GM12878 (cell line): ENCODE measurements around the gene ANO2. TPM values are rescaled to one million over a fixed set of nuclear protein-coding genes. Genes with fewer than 3 reads are reported as not detected.
A peak's percentile ranks its signal among the peaks of the same experiment; 100 is the strongest.

Experiments
- ATAC-seq: fragments of 200-7000 bp; cut with Tn5 transposase; 3 replicates; pipeline ENCODE4 v1.9.1; 2020; ENCODE audit warnings: mild to moderate bottlenecking, moderate library complexity
- BruUV-seq: library from RNA; stranded (reverse); fragments of 400-500 nt; replicated peaks from 2 replicates; lab custom pipeline; 2021; lab: Mats Ljungman, UMichigan
- CTCF ChIA-PET: fragments of 300-600 bp; sonication (Branson Sonifier 250); formaldehyde crosslinking; extraction: SDS; loops from one replicate; lab custom pipeline; 2021; ENCODE audit warnings: inconsistent platforms; lab: Yijun Ruan, JAX
- POLR2A ChIA-PET: fragments of 350-600 bp; formaldehyde crosslinking; extraction: SDS; loops from one replicate; lab custom pipeline; 2021; ENCODE audit warnings: inconsistent platforms; lab: Charles Lee
- RAD21 ChIA-PET: fragments of 300-600 bp; sonication (Branson Sonifier 250); formaldehyde crosslinking; loops from one replicate; lab custom pipeline; 2023; ENCODE audit warnings: antibody characterized with exemption; ENCODE audit not compliant: unreplicated experiment; lab: Charles Lee
- SMC1A ChIA-PET: fragments of 300-600 bp; sonication (Branson Sonifier 250); formaldehyde crosslinking; loops from one replicate; lab custom pipeline; 2023; ENCODE audit not compliant: unreplicated experiment, uncharacterized antibody; lab: Charles Lee
- DNase-seq: peaks from one replicate; pipeline ENCODE4 v3.0.0-alpha.2; 2011; ENCODE audit warnings: low read depth, low spot score
- FAIRE-seq: peaks from 3 replicates; lab custom pipeline; 2011; peaks lifted over from hg19 to GRCh38; lab: Jason Lieb, UNC
- H2AFZ ChIP-seq: 2 replicates; pipeline ENCODE4 v1.6.0; 2011; ENCODE audit warnings: low read depth, low read length, control low read depth; ENCODE audit not compliant: control insufficient read depth
- H3K27ac ChIP-seq: 2 replicates; pipeline ENCODE4 v1.5.1; 2011; ENCODE audit warnings: control low read depth; ENCODE audit not compliant: control insufficient read depth, insufficient read depth
- H3K27me3 ChIP-seq, 2 experiments: replicated peaks in 1 of 2; 2 replicates each; pipeline versions ENCODE4 v1.6.0 to v1.6.1; 2011; ENCODE audit warnings: low read length in 1 of 2; ENCODE audit not compliant: control insufficient read depth in 2 of 2, insufficient read depth in 2 of 2
- H3K36me3 ChIP-seq, 2 experiments: 2 replicates each; pipeline ENCODE4 v1.5.1; 2011; ENCODE audit warnings: low read length in 1 of 2; ENCODE audit not compliant: control insufficient read depth in 2 of 2, insufficient read depth in 2 of 2
- H3K4me1 ChIP-seq: 2 replicates; pipeline ENCODE4 v1.6.1; 2011; ENCODE audit warnings: mild to moderate bottlenecking, low read length, moderate library complexity, mixed read lengths; ENCODE audit not compliant: control insufficient read depth, insufficient read depth
- H3K4me2 ChIP-seq: 2 replicates; pipeline ENCODE4 v1.6.0; 2011; ENCODE audit warnings: control low read depth; ENCODE audit not compliant: control insufficient read depth, insufficient read depth
- H3K4me3 ChIP-seq: fragments of 200-600 bp; sonication (generic); 2 replicates; pipeline ENCODE4 v1.5.1; 2016
- H3K79me2 ChIP-seq: 2 replicates; pipeline ENCODE4 v1.6.0; 2011; ENCODE audit warnings: low read length; ENCODE audit not compliant: control insufficient read depth, insufficient read depth
- H3K9ac ChIP-seq: 2 replicates; pipeline ENCODE4 v1.8.0; 2011; ENCODE audit warnings: low read length, control low read depth, mixed read lengths; ENCODE audit not compliant: control insufficient read depth, insufficient read depth
- H3K9me3 ChIP-seq: replicated peaks from 3 replicates; pipeline ENCODE4 v1.5.1; 2011; ENCODE audit warnings: mild to moderate bottlenecking, low read length; ENCODE audit not compliant: control insufficient read depth, insufficient read depth
- H4K20me1 ChIP-seq: 2 replicates; pipeline ENCODE4 v1.6.0; 2011; ENCODE audit not compliant: control insufficient read depth, insufficient read depth
- CTCF ChIP-seq, 3 experiments: IDR thresholded peaks in 2 of 3; conservative IDR thresholded peaks in 1 of 3; 2 replicates each; pipeline ENCODE4 v1.5.1; 2011; ENCODE audit warnings: low read depth in 3 of 3, low read length in 3 of 3, mild to moderate bottlenecking in 3 of 3, control low read depth in 2 of 3, moderate library complexity in 2 of 3, inconsistent platforms in 1 of 3, mixed read lengths in 1 of 3; ENCODE audit not compliant: control insufficient read depth in 2 of 3, insufficient read depth in 1 of 3; ENCODE audit errors: extremely low read depth in 1 of 3
- POLR2AphosphoS2 ChIP-seq: IDR thresholded peaks from 2 replicates; pipeline ENCODE4 v1.6.1; 2011; ENCODE audit warnings: low read depth, mild to moderate bottlenecking, low read length, improper control_type of control experiment, moderate library complexity
- SRF ChIP-seq, 2 experiments: IDR thresholded peaks; 2 replicates each; pipeline ENCODE4 v1.6.1; 2011; ENCODE audit warnings: low read depth in 2 of 2, low read length in 2 of 2, mild to moderate bottlenecking in 1 of 2, moderate library complexity in 1 of 2
- WGBS: methylation state at CpG from one replicate; pipeline ENCODE4 v1.1.6; 2016; ENCODE audit warnings: low lambda C conversion rate; ENCODE audit not compliant: insufficient replicate concordance, insufficient coverage; ENCODE audit errors: missing lambda C conversion rate; 5-methylcytosine and 5-hydroxymethylcytosine counted together
- in situ Hi-C: fragments of 300-500 bp; cut with MboI; formaldehyde crosslinking; loops from 9 replicates; pipeline ENCODE4 v1.14.3; 2018; ENCODE audit warnings: mixed read lengths
- intact Hi-C: fragments of 100-400 bp; cut with micrococcal nuclease; formaldehyde crosslinking; loops from one replicate; pipeline ENCODE4 v1.14.2; 2022; ENCODE audit not compliant: unreplicated experiment
- polyA plus RNA-seq, 11 experiments: library from polyadenylated mRNA; depleted of rRNA in 4 of 11; unstranded in 6 of 11; stranded (reverse) in 5 of 11; fragments of >200 nt; fragmentation: Nextera tagmentation in 4 of 11; fragmentation: Illumina TruSeq in 1 of 11; extraction: Ambion mirVana in 4 of 11; extraction: Trizol in 1 of 11; gene quantifications; 1 replicate in 1 of 11; 2 replicates in 10 of 11; pipeline versions ENCODE4 v1.2.1 to v1.2.3, GENCODE V29; 2011 to 2016; ENCODE audit warnings: inconsistent platforms in 2 of 11, missing spikeins in 2 of 11, low read depth in 1 of 11
- total RNA-seq, 4 experiments: library from RNA; depleted of rRNA in 3 of 4; stranded (reverse); fragments of >200 nt in 3 of 4; fragmentation: Illumina TruSeq in 1 of 4; extraction: Trizol in 1 of 4; gene quantifications; 2 replicates each; pipeline versions ENCODE4 v1.2.1 to v1.2.3, GENCODE V29; 2013 to 2021

The ANO2 gene
- total and polyA plus RNA-seq, 10 of the 15 experiments (the other 5 are each of a cell fraction or from before 2014, with no cell fraction given): not detected

GRCh38 chr12:5898874-5899273, 46.2 kb downstream of the ANO2 start:
- H3K9ac ChIP-seq: no peak overlapping the region
- peaks cover 0 to 3% of the 10 kb centered on the region in 2 experiments; a peak in 1 of 4 replicates for H3K27me3 ChIP-seq
- H3K27ac ChIP-seq: no peak overlapping the region
- no TSS peak for BruUV-seq
- no peak overlapping the region for H3K4me3 ChIP-seq
- ATAC-seq (no peak), DNase-seq (no peak), FAIRE-seq (no peak)
- H3K9me3 ChIP-seq: no peaks in the 10 kb centered on the region
- RAD21 ChIA-PET: interaction anchor here (0.6 kb wide), 1 partner anchor 444 kb away, joined by 3 read pairs; no protein-coding TSS in a partner anchor
- H3K4me1 ChIP-seq: no peaks in the 10 kb centered on the region
- no peak overlapping the region for H3K4me2 ChIP-seq
- POLR2A ChIA-PET: no interaction called here
- intact Hi-C loops (no loop called here), in situ Hi-C loops (no loop called here)
- 69% methylated on average over 3 of the region's 3 CpGs for WGBS
- no peak overlapping the region for H2AFZ ChIP-seq
- TF ChIP-seq POLR2AphosphoS2: no peak
- H3K36me3 ChIP-seq: no peaks in the 10 kb centered on the region
- CTCF ChIA-PET: no interaction called here
- SMC1A ChIA-PET: no interaction called here
- no peaks in the 10 kb centered on the region for H3K79me2 ChIP-seq
- H4K20me1 ChIP-seq: no peaks in the 10 kb centered on the region

- no peak for TF ChIP-seq SRF (IDR thresholded peaks at IDR 0.05; ENCODE audit: low read depth in 2 of 2, low read length in 2 of 2)
- 0 out of 6 replicates have a peak, but pooled peaks of 1 of the 3 experiments have one; percentile 10 for TF ChIP-seq CTCF (IDR thresholded peaks at IDR 0.05 in 2 of 3, conservative IDR thresholded peaks at IDR 0.05 in 1 of 3; ENCODE audit: control insufficient read depth in 2 of 3, extremely low read depth in 1 of 3, insufficient read depth in 1 of 3, low read depth in 3 of 3, low read length in 3 of 3)
- no peak for ATAC-seq
- intact Hi-C loops (no loop called here), in situ Hi-C loops (no loop called here)
- H3K9me3 ChIP-seq: no peaks in the 10 kb centered on the region
- no peaks in the 10 kb centered on the region for H3K79me2 ChIP-seq
- no peak for DNase-seq
- H3K27ac ChIP-seq: no peak overlapping the region
- ChIA-PET POLR2A (no interaction called here), RAD21 (no interaction called here), CTCF (interaction anchor here (1.5 kb wide), 1 partner anchor 10 kb away, joined by 3 read pairs; no protein-coding TSS in a partner anchor), SMC1A (no interaction called here)
- no peak for FAIRE-seq
- BruUV-seq: no TSS peak
- no peak overlapping the region for H3K4me2 ChIP-seq
- H3K36me3 ChIP-seq: no peaks in the 10 kb centered on the region
- no peaks in the 10 kb centered on the region for H3K4me1 ChIP-seq
- H3K9ac ChIP-seq: no peak overlapping the region
- H3K27me3 ChIP-seq: peaks cover 0 to 2% of the 10 kb centered on the region in 2 experiments; a peak in 2 of 4 replicates
- no peaks in the 10 kb centered on the region; the same call in 1 of the 2 replicates for H4K20me1 ChIP-seq
- WGBS: 29% methylated on average over 6 of the region's 6 CpGs
- no peak overlapping the region for H3K4me3 ChIP-seq
- H2AFZ ChIP-seq: peak overlapping the region; percentile 15
These were observed 55.5 kb downstream of the ANO2 start for GRCh38 chr12:5889381-5890047.
